M059J (cell line): ENCODE data around the gene TMEM255B. TPM values are rescaled to one million over a fixed set of nuclear protein-coding genes. Genes with fewer than 3 reads are reported as not detected.
"Not testable (repeated sequence)": the region's sequence is repeated elsewhere in the genome, so short reads cannot be mapped to it uniquely, and the experiment has no call there.

Source experiments
- DNase-seq: peaks from one replicate; pipeline ENCODE4 v3.0.0-alpha.2; 2012; ENCODE audit warnings: low read depth
- total RNA-seq: library from RNA; depleted of rRNA; stranded (reverse); fragments of >200 nt; shearing (Covaris generic); gene quantifications from 2 replicates; pipeline ENCODE4 v1.2.3, GENCODE V29; 2014

Gene TMEM255B
- total RNA-seq, 1 experiment from 2014 or later, result 3.5 TPM

- no peak for DNase-seq
These were observed 74.2 kb downstream of the TMEM255B start for GRCh38 chr13:113833111-113833830.

GRCh38 chr13:113834006-113834405 lies 75.0 kb downstream of the TMEM255B start:
- DNase-seq, result not testable (repeated sequence)

GRCh38 chr13:113834496-113835200 lies 75.6 kb downstream of the TMEM255B start:
- no peak for DNase-seq

- no peak for DNase-seq
These were observed 76.6 kb downstream of the TMEM255B start for GRCh38 chr13:113835461-113836270.

- peak; percentile 63 for DNase-seq
These were observed 77.9 kb downstream of the TMEM255B start for GRCh38 chr13:113836768-113837559.

GRCh38 chr13:113837560-113838355 lies 78.7 kb downstream of the TMEM255B start:
- DNase-seq, result peak; percentile 96

- no peak for DNase-seq
These were observed 79.7 kb downstream of the TMEM255B start for GRCh38 chr13:113838711-113839201.

- no peak for DNase-seq
These were observed 80.6 kb downstream of the TMEM255B start for GRCh38 chr13:113839536-113840204.

GRCh38 chr13:113840541-113841352 lies 81.7 kb downstream of the TMEM255B start:
- no peak for DNase-seq

- no peak for DNase-seq
These were observed 82.3 kb downstream of the TMEM255B start for GRCh38 chr13:113841353-113841650.

- DNase-seq, result no peak
These were observed 83.5 kb downstream of the TMEM255B start for GRCh38 chr13:113842336-113843062.

GRCh38 chr13:113843063-113843654 lies 84.1 kb downstream of the TMEM255B start:
- DNase-seq, result no peak

- DNase-seq, result no peak
These were observed 85.0 kb downstream of the TMEM255B start for GRCh38 chr13:113843864-113844556.

- no peak for DNase-seq
These were observed 86.0 kb downstream of the TMEM255B start for GRCh38 chr13:113845055-113845454.

GRCh38 chr13:113845723-113846635 lies 87.0 kb downstream of the TMEM255B start:
- DNase-seq, result no peak

GRCh38 chr13:113846636-113847318 lies 87.8 kb downstream of the TMEM255B start:
- no peak for DNase-seq
